ENCODE data around the gene NVL. TPM values are rescaled to one million over a fixed set of nuclear protein-coding genes. Genes with fewer than 3 reads are reported as not detected.
A peak's percentile ranks its signal among the peaks of the same experiment; 100 is the strongest.
"Not testable (repeated sequence)": the region's sequence is repeated elsewhere in the genome, so short reads cannot be mapped to it uniquely, and the experiment has no call there.

Gene NVL
- total RNA-seq, 1 donor from 2014 or later, result 44.4 TPM

- ChIA-PET POLR2A (no interaction called here), CTCF (no interaction called here)
- no peaks in the 10 kb centered on the region for H3K27me3 Mint-ChIP-seq
- peaks cover 38% of the 10 kb centered on the region for H3K4me1 Mint-ChIP-seq
- TF ChIP-seq CTCF (IDR thresholded peaks at IDR 0.05), result no peak
- DNase-seq (no peak), ATAC-seq (ENCODE audit: low read depth) (no peak)
- intact Hi-C loops (cut with micrococcal nuclease), result no loop called here
- peak overlapping the region; percentile 19 for H3K27ac Mint-ChIP-seq
- no peaks in the 10 kb centered on the region for H3K9me3 Mint-ChIP-seq
- peak overlapping the region; percentile 59 for H3K4me3 Mint-ChIP-seq
- H3K36me3 Mint-ChIP-seq (ENCODE audit: low read depth), result peaks cover 28% of the 10 kb centered on the region
Observed at GRCh38 chr1:224328644-224329043, 1.3 kb downstream of the NVL start.

DNA sequence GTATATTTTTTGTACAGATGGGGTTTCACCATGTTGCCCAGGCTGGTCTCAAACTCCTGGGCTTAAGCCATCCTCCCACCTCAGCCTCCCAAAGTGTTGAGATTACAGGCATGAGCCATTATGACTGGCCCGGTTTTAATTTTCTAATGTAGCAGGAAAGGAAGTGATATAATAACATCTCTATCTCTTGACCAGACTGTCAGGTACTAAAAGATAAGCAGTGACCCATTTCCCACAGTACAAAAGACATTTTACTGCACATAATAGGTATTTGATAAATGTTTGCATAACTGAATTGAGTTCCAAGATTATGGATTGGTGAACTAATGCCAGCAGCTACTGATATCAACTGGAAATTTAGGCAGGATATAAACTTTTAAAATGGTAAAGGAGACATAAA, 4.0 kb downstream of the NVL start:
- Mint-ChIP-seq H3K27me3 (no peaks in the 10 kb centered on the region), H3K4me3 (no peak overlapping the region), H3K9me3 (no peaks in the 10 kb centered on the region), H3K27ac (no peak overlapping the region), H3K4me1 (peaks cover 34% of the 10 kb centered on the region), H3K36me3 (ENCODE audit: low read depth) (peaks cover 43% of the 10 kb centered on the region)
- DNase-seq, result no peak
- intact Hi-C loops (cut with micrococcal nuclease), result no loop called here
- no peak for TF ChIP-seq CTCF (IDR thresholded peaks at IDR 0.05)
- CTCF ChIA-PET, result interaction anchor here (0.9 kb wide), 1 partner anchor 209 kb away, joined by 4 read pairs; no protein-coding TSS in a partner anchor
- no peak for ATAC-seq (ENCODE audit: low read depth)
- POLR2A ChIA-PET, result interaction anchor here (0.6 kb wide), 1 partner anchor 596 kb away, joined by 3 read pairs; no protein-coding TSS in a partner anchor

GRCh38 chr1:224321706-224322105, 8.3 kb downstream of the NVL start:
- H3K9me3 Mint-ChIP-seq, result no peaks in the 10 kb centered on the region
- H3K4me3 Mint-ChIP-seq, result no peak overlapping the region
- DNase-seq (no peak), ATAC-seq (ENCODE audit: low read depth) (no peak)
- H3K27me3 Mint-ChIP-seq, result no peaks in the 10 kb centered on the region
- ChIA-PET CTCF (no interaction called here), POLR2A (no interaction called here)
- peaks cover 3% of the 10 kb centered on the region for H3K4me1 Mint-ChIP-seq
- no peak overlapping the region for H3K27ac Mint-ChIP-seq
- intact Hi-C loops (cut with micrococcal nuclease), result no loop called here
- H3K36me3 Mint-ChIP-seq (ENCODE audit: low read depth), result peaks cover 40% of the 10 kb centered on the region
- no peak for TF ChIP-seq CTCF (IDR thresholded peaks at IDR 0.05)

DNA sequence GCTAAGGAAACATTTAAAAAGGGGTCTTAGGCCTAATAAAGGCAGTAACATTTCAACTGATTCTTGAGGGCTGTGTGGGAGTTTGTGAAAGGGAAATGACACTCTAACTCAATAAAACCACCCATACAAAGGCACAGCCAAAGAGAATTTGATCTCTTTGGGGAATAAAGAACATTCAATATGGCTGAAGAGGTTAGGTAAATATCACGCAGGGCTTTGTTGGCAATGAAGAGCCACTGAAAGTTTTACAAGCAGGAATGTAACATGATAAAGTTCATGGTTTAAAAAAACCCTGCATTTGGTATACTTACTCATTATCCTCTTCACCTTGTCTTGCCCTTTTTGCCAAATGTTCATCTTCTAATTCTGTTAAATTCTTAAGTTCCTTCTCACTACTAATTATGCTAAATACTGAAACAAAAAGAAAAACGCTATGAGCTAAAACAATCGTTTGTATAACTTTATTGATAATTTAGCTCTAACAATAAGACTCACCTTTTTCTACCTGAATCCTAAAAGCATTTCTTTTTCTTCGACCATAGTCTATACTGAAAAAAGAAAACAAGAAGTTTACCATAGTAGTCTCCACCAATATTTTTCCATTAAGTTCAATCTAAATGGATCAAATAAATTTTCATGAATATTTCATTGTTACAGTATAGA, 12.5 kb downstream of the NVL start:
- CTCF ChIA-PET, result no interaction called here
- Mint-ChIP-seq H3K4me1 (peaks cover 3% of the 10 kb centered on the region), H3K27ac (no peak overlapping the region), H3K27me3 (no peaks in the 10 kb centered on the region), H3K36me3 (ENCODE audit: low read depth) (peaks cover 53% of the 10 kb centered on the region), H3K4me3 (no peak overlapping the region), H3K9me3 (no peaks in the 10 kb centered on the region)
- POLR2A ChIA-PET, result no interaction called here
- no peak for ATAC-seq (ENCODE audit: low read depth)
- TF ChIP-seq CTCF (IDR thresholded peaks at IDR 0.05), result no peak
- DNase-seq, result no peak
- intact Hi-C loops (cut with micrococcal nuclease), result no loop called here

DNA sequence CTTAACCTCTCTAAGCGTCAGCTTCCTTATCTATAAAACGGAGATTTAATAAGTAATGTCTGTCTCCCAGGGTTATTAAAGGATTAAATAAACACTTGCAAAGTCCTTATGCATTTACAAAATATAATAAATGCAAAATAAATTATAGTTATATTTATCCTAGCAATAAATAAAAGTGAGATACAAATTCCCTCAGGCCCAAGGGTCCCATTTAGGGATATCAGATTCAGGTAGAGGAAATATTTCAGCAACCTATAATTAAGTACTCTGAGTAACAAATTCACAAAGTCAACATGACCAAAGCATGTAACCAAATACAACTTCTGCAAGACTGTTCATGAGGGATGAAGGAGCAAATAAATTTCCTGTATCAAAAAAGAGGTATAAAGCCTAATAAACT, 17.9 kb downstream of the NVL start:
- no peaks in the 10 kb centered on the region for H3K9me3 Mint-ChIP-seq
- no peak overlapping the region for H3K27ac Mint-ChIP-seq

DNA sequence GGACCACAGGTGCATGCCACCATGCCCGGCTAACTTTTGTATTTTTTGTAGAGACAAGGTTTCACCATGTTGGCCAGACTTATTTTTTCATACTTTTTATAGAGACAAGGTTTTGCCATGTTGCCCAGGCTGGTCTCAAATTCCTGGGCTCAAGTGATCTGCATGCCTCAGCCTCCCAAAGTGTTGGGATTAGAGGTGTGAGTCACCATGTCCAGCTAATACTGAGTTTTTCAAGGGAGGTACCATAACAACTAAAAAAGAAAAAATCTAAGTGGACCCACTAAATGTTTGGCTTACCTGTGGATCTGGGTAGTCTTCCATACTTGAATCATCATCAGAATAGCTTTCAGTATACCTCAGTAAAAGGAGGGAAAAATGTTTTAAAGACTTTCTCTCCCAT, 18.5 kb downstream of the NVL start:
- H3K9me3 Mint-ChIP-seq; H3K27me3 Mint-ChIP-seq; DNase-seq; intact Hi-C loops (cut with micrococcal nuclease); ATAC-seq (ENCODE audit: low read depth); H3K4me3 Mint-ChIP-seq; POLR2A ChIA-PET; CTCF ChIA-PET; H3K4me1 Mint-ChIP-seq; H3K27ac Mint-ChIP-seq: not testable (repeated sequence)
- peaks cover 66% of the 10 kb centered on the region for H3K36me3 Mint-ChIP-seq (ENCODE audit: low read depth)

More for the DNA sequence above, 17.9 kb downstream of the NVL start:
- Mint-ChIP-seq H3K4me3 (no peak overlapping the region), H3K4me1 (no peaks in the 10 kb centered on the region), H3K36me3 (ENCODE audit: low read depth) (peaks cover 65% of the 10 kb centered on the region), H3K27me3 (no peaks in the 10 kb centered on the region)
- CTCF ChIA-PET, result no interaction called here
- ATAC-seq (ENCODE audit: low read depth) (no peak), DNase-seq (no peak)
- intact Hi-C loops (cut with micrococcal nuclease), result no loop called here
- POLR2A ChIA-PET, result interaction anchor here (0.6 kb wide), 1 partner anchor 487 kb away, joined by 3 read pairs; no protein-coding TSS in a partner anchor
- TF ChIP-seq CTCF (IDR thresholded peaks at IDR 0.05), result no peak
